GM19463 (cell line): ENCODE data around the gene ACER3.
A peak's percentile ranks its signal among the peaks of the same experiment; 100 is the strongest.
"Not testable (repeated sequence)": the region's sequence is repeated elsewhere in the genome, so short reads cannot be mapped to it uniquely, and the experiment has no call there.

ENCODE experiments used
- ATAC-seq: cut with Tn5 transposase; IDR thresholded peaks from one replicate; pipeline ENCODE4 v1.9.1; 2021; ENCODE audit warnings: mild to moderate bottlenecking, moderate library complexity; ENCODE audit not compliant: unreplicated experiment

The ACER3 gene

DNA sequence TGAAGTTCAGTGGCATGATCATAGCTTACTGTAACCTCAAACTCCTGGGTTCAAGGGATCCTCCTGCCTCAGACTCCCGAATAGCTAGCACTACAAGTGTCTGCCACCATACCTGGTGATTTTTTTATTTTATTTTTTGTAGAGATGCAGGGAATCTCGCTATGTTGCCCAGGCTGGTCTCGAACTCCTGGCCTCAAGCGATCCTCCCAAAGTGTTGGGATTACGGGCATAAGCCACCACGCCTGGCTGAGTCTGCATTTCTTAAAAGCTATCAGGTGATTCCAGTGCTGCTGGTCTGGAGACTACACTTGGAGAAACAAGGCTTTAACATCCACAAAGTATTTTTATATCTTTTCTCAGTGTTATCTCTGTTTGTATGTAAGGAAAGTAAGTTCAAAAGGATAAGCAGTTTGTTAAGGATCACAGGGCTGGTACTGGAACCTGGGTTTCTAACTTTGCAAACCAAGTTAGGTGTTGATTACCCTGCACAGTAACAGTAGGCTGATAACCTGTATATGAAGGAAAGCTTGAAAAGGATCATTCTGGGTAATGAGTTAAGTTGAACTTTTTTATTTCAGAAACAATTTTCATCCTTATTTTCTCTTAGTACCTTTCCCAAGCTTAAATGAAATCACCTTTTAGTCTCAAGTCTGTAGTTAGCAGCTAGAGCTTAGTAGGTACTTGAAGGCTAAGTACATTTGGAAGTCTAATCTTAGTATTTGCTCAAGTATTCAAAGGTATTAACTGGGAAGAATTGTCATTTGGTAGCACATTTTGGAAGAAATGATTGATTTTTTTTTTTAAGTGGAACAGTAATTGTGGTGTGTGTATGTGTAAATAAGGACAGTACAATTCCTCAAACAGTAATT is 12.5 kb downstream of the ACER3 start:
- no peak for ATAC-seq

DNA sequence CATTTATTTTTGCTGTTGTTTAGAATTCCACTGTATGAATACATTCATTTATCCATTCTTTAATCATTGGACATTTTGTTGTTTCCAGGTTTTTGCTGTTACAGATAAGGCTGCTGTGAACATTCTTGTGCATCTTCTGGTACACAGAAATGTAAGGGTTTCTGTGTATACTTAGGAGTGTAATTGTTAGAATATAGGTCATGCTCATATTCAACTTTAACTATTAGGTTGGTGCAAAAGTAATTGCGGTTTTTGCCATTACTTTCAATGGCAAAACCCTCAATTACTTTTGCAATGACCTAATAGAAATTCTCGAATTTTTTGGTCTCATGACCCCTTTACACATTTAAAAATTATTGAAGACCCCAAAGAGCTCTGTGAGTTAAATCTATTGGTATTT is 17.3 kb downstream of the ACER3 start:
- no peak for ATAC-seq

DNA sequence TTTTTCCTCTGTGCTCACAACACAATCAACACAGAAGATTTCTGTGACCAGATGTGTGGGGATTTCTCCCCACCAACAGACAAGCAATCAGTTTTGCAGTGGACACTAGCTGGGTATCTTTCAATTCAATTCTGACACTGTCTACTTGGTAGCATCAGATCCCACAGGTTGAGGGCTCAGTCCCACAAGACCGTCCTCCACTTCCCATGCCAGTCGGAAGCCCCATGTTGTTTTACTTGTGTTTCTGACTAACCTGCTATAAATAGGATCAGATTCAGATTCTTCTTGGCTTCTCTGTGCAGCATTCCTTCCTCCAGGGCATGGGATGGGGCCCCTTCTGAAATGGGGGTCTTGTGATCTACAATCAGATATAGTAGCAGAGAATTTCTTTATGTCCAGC is 19.6 kb downstream of the ACER3 start:
- ATAC-seq, result no peak

DNA sequence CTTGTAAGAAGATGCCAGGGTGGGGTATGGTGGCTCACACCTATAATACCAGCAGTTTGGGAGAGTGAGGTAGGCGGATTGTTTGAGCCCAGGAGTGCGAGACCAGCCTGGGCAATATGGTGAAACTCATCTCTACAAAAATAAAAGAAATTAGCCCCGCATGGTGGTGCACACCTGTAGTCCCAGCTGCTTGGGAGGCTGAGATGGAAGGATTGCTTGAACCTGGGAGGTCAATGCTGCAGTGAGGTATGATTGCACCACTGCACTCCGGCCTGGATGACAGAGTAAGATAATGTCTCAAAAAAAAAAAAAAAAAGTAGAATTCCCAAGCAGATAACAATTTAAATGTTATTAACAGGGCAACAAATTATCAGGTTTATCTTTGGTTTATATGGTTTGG is 20.2 kb downstream of the ACER3 start:
- no peak for ATAC-seq

DNA sequence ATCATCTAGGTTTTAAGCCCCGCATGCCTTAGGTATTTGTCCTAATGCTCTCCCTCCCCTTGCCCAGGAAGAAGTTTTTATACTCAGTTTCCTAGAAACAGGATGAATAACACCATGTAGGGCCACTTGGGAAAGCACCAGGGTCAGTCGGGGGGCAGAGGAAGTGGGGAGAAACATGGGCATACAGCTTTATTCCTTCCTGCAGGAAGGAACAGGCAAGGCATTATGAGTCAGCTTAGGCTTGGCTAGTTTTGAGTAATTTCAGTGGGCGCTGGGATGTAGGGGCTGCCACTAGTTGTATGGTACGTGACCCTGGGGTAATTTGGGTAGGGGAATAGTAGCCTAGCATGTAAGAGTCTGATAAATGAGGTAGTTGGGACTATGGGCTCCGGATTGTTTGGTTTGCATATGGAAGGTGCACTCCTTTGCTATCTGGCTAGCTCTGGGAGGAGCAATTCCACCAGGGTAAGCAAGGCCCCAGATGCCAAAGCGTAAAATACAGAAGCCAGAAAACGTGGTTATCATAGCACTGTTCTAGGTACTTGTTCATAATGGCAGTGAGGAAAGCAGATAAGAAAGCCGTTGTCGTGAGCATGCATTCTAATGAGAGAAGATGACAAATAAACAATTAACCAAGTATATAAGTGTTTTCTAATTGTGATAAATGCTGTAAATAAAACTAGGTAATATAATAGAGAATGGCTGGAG is 24.8 kb downstream of the ACER3 start:
- ATAC-seq, result peak; percentile 67

DNA sequence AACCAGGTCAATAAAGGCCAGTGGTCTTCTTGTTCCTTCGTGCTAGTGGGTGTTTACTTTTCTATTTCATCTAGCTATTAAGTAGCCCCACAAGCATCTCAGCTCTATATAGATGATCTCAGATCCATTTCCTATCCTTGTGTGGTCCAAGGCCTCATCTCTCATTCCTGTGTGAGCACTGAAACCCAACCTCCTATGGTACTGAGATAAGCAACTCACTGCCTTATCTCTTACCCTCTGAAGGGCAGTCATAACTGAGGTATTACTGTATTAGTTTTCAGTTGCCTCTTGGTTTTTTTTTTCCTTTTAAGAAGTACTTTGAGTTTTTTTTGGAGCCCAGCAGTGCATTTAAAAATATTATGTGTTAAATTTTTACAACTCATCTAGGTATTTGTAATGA is 28.3 kb downstream of the ACER3 start:
- ATAC-seq, result no peak

DNA sequence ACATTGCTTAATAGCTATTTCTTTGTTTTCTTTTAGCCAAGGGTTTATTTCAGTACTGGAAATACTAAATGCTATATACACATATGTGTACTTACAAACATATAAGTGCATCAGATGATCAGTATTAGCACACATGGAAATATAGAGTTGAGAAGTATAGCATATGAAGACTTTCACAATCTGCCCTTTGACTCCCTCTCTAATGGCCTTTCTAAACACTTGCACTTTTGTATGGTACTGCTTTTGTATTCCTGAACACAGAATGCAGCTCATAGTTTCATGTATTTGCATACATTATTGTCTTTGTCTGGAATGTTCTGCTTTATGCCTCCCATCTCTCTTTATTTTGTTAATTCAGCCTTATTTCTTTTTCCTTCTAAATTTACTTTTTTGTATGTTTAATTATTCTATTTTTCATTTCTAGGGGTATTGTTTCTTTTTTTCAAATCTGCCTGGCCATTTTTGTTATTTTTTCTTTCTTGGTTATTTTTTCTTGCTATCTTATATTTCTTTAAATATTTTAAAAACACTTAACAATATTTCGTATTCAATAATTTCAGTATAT is 28.8 kb downstream of the ACER3 start:
- no peak for ATAC-seq

DNA sequence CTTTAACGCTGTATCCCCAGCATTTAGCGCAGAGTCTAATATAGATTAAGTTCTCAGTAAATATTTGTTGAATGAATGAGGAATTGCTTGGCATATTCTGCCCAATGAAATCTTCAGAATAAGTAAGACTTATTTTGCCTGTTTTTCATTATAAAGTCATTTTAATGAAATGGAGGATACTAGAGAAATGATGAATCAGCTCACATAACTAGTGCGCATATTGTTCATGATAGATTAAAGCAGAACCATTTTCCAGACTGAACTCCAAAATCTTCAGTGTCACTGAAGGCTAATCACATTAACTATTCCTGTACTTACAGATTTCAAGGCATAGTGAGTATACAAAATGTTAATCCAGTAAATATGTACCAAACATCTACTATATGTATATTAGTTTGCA is 29.6 kb downstream of the ACER3 start:
- no peak for ATAC-seq

DNA sequence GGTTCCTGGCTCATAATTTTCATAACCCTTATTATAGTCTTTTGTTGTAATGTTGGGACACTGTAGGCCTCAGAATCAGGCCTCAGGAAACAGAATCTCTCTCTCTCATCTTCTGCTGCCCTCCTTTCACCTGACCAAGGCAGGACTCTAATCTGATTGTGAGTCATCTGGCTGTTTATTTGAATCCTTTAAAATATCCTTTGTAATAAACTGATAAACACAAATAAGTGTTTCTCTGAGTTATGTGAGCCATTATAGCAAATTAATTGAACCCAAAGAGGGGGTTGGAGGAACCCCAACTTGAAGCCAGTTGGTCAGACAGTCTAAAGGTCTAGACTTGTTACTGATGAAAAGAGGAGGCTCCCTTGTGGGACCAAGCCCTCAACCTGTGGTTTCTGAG is 30.6 kb downstream of the ACER3 start:
- no peak for ATAC-seq

DNA sequence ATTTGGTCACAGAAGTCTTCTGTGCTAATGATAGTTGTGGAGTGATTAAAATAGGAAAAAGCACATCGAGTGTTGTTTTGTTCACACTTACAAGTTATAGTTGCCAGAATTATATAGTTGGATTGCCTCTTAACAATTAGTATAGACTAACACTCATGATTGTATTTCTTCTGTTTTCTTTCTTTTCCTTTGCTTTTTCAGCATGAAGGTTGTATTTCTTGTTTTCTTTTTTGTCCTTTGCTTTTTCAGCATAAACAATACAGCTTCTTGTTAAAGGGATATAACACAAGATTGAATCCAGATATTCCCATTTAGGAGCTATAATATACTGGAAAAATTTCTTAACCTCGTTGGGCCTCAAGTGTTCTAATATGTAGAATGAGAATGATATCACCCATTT is 31.1 kb downstream of the ACER3 start:
- ATAC-seq, result no peak

DNA sequence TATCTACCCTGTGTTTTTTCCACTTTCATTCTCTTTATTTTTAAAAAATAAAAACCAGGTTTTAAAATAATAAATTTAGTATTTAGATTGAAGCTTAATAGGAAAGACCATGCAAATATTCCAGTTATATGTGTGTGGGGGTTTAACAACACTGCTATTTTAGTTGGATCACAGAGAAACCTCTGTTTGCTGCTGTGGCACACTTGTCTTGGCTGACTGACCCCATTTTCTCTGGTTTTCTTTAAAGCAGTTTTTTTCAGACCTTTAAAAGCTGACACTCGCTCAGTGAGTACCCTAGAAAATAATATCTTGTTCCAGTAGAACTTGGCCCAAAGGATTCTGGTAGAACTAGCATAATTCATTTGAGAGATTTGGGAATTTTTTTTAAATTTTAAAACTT is 31.6 kb downstream of the ACER3 start:
- ATAC-seq, result no peak

DNA sequence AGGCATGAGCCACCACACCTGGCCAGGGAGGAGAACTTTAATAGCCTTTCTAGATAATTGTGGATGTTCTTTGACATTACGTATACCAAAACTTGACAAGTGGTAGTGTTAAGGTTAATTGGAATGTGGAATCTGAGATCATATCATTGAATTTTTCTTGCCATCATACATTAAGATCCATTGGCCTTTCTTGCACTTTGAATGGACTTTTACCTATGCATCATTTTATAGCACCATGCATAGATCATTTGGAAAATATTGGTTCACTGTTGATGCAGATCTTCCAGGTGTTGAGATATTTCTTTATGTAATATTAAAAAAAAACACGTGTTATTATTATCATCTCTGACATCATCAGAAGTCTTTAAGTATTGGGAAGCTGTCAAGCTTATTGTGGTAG is 36.5 kb downstream of the ACER3 start:
- ATAC-seq, result no peak

DNA sequence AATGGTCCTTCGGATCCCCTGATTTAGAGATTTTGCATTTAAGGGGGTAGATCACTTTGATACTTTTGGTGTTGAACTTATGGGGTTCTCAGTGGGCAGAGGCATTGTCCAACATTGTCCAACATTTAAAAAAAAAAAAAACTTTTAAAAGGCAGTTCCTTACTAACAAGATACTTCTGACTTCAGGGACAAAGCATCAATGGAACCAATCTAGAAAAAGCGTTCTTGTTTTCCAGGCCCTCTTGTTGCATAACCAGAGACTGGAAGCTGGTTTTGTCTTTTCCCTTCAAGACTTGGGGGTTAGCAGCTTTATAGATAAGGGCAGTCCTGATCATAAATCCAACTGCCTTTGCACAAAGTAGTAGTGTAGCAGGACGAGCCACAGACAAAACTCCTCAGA is 40.4 kb downstream of the ACER3 start:
- no peak for ATAC-seq

DNA sequence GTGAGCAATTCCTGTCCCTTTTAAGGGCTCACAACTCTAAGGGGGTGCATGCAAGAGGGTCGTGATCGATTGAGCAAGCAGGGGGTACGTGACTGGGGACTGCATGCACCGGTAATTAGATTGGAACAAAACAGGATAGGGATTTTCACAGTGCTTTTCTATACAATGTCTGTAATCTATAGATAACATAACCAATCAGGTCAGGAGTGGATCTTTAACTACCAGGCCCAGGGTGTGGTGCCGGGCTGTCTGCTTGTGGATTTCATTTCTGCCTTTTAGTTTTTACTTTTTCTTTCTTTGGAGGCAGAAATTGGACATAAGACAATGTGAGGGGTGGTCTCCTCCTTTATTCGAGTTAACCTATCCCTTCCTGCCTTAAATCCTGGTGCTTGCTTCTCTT is 40.9 kb downstream of the ACER3 start:
- ATAC-seq, result not testable (repeated sequence)

DNA sequence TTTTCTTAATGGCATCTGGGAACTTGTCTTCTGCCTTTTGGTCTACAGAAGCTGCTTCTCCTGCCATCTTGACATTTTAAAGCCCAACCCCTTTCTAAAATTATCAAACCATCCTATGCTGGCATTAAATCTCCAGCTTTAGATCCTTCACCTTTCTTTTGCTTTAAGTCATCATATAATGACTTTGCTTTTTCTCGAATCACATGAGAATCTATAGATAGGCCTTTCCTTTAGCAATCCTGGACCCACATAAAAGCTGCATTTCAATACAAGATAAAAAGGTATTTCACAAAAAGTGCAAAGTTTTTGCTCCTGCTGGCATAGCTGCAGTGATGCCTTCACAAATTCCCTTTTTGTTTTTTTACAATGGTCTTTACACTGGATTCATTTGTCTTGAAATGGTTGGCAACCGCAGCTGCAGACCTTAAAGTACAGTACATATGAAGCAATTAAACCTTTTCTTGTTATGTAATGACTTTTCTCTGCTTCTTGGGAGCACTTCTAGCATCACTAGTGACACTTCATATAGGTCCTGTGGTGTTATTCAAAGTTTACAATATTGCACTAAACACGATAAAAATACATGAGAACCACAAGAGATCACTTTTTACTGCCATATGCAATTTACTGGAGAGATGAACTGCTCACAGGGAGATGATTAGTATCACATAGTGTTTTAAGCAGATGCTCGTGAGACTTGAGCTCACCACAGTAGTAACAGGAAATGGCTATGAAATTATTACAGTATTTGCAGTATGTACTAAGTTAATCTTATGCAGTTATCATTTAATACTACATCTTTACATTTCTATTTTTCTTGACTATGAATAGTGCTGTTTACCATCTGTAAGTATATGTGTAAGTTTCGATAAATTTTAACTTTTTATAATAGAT is 41.6 kb downstream of the ACER3 start:
- ATAC-seq, result no peak

DNA sequence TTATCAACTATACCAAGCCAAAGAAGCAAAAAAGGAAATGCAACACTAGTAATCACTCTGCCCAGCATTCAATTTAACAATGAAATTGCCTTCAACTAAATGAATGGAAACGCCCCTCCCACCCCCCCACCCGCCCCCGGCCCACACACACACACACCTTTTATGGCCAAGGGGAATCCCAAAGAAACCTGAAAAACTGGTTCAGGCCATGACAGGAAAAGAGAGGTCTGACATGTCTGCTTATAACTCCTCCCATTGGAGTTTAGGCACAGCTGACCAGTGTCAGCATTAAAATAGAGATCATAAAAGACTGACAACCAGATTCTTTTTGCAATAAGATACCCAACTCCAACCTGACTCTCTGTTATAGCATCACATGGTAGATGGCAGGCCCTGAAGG is 42.6 kb downstream of the ACER3 start:
- no peak for ATAC-seq

DNA sequence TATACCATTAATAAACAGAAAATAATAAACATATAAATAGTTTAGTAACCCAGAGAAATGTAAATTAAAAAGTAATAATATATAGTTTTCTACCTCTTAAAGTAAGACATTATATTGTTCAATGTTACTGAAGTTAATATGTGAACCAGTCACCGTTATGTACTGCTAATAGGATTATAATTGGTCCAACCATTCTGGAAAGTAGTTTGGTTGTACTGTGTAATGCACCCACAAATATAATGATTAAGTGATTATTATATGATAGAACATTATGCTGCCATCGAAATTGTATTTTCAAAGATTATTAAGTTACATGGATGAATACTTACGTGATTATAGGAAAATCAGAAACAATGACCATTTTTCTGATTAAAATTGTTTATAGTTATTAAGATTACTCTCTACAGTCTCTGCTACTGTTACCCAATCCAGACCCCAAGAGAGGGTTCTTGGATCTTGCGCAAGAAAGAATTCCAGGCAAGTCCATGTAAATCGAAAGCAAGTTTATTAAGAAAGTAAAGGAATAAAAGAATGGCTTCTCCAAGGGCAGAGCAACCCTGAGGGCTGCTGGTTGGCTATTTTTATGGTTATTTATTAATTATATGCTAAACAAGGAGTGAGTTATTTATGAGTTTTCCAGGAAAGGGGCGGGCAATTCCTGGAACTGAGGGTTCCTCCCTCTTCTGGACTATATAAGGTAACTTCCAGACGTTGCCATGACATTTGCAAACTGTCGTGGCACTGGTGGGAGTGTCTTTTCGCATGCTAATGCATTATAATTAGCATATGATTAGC is 50.1 kb downstream of the ACER3 start:
- ATAC-seq, result no peak

DNA sequence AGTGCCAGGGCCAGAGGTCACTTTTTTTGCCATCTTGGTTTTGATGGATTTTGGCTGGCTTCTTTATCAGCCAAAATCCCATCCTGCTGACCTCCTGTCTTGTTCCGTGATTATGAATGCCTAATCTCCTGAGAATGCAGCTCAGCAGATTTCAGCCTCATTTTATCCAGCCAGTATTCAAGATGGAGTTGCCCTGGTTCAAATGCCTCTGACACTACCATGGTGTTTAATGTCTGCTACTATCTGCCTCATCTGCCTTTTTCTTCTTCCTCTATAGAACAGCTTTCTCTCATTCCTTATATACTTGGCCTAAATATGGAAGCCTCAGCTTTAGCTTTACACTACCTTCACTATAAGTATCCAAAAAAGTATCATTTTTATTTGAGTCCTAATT is 50.7 kb downstream of the ACER3 start:
- ATAC-seq, result no peak

DNA sequence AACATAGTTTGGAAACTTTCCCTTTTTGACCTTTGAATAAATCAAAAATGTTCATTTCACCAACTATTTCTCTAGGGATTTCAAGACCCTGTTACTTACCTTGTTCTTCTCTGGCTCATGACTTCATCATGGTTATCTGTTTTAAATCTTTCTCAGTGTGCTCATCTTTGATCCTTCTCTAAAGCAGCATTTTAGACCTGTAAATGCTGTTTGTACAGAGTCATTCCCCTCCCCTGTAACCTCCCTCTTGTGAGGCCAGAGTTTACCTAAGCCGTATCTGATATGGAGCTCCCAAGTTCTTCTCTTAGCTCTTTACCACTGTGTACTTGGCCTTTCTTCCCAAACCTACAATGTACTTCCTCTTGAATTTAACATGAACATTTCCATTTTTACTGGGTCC is 56.0 kb downstream of the ACER3 start:
- no peak for ATAC-seq

DNA sequence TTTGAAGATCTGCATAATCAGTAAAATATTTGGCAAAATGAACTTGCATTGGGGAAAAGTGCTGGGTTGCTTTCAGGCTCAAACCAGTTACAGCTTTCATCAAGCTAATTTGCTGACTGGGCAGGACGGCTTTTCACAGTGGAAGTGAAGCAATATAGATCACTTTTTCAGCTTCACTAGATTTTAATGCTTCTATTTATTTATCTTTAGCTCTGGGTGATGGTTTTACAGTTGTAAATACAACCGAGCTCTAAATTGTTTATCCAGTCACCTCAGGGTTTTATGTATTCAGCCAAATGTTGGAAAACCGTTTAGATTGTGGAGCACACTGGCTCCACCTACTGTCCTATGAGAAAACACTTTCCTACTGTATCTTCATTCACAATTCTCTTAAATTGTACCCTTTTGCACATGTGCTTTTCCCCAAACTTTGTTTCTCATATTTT is 58.2 kb downstream of the ACER3 start:
- no peak for ATAC-seq
